ENCODE data around the gene NCAPD3.
"Not testable (repeated sequence)": the region's sequence is repeated elsewhere in the genome, so short reads cannot be mapped to it uniquely, and the experiment has no call there.

GRCh38 chr11:134255184-134255561 lies 31.4 kb upstream of the NCAPD3 start:
- TF ChIP-seq EZH2 (IDR thresholded peaks at IDR 0.05; ENCODE audit: low read length, unreplicated experiment); CTCF (conservative IDR thresholded peaks at IDR 0.05; ENCODE audit: low read depth, low read length); EZH2phosphoT487 (IDR thresholded peaks at IDR 0.05; ENCODE audit: borderline replicate concordance, low read length): not testable (repeated sequence)

Data from PC-3 (cell line).